ENCODE measurements around the gene MYO5C.
A peak's percentile ranks its signal among the peaks of the same experiment; 100 is the strongest.
"Not testable (repeated sequence)": the region's sequence is repeated elsewhere in the genome, so short reads cannot be mapped to it uniquely, and the experiment has no call there.

The MYO5C gene

DNA sequence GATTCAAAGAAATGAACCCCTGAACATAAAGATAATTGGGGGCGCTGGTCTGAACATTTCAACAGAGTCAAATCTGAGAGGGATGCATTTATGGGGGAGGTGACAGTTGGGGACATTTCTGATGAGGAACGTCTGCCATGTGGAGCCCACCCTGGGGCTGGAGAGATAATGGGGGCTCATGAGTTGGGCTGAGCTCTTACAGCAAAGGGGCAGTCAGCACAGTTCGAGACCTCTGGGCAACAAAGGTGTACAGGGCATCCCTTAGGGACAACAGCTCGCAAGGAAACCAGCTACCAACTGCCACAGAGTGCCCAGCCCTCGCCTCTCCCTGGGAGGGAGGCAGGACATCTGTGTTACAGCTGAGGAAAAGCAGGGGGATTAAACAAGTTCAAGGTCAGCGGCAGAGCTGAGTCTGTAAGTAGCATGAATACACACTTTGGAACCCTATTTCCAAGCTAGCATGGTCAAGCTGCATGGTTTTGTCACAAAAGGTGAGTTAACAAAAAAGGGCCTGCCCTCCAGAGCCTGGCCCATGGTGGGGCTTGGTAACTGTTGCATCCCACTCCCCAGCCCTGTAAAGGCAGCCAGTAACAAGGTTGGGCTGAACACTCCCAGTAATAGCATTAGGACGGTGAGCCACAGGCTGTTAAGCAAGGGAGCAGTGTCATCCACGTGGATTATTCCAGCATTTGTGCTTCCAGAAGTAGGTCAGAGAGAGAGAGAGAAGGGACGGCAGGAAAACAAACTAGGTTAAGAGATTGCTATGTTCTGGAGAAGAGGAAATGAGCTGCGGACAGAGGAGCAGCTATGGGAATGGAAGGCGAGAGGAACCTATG lies 108.7 kb downstream of the MYO5C start:
- DNase-seq, result peak in 1 of 42 donors; percentile 12
- intact Hi-C loops (cut with DNase I), result no loop called here

DNA sequence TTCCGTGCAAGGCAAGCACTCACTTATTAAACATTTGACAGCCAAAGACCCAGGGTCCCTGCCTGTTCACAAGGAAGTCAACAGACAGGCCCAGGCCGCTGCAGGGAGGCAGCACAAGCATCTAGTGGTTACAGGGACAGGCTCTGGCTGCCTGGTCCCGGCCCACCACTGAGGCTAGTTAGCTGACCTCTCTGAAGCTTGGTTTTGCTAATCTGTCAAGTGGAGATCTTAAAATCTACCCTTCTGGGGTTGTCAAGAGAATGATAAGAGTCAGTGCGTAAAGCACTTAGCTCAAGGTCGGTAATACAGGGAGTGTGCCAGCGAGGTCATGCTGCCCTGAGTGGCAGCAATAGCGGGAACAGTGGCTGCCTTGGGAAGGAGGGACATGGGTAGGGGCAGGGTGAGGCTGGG lies 110.4 kb downstream of the MYO5C start:
- intact Hi-C loops (cut with DNase I), result no loop called here
- no peak for DNase-seq

DNA sequence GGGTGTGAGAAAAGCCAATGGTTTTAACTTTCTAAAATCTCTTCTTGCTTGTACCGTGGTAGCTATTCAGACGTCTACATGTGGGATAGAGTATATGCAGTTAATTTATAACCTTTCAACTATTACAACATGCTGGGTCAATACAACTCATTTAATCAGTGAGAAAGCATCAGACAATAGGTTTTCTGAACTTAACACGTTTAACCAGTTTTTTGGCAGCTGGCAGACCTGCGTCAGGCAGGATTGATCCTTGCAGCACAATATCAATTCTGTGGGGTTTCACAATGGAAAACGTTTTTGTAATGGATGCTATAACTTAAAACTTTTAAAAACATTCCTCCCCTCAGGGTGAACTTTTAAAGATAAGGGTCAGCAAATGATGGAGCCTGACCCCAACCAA lies 110.9 kb downstream of the MYO5C start:
- intact Hi-C loops (cut with DNase I), result no loop called here
- DNase-seq, result no peak

DNA sequence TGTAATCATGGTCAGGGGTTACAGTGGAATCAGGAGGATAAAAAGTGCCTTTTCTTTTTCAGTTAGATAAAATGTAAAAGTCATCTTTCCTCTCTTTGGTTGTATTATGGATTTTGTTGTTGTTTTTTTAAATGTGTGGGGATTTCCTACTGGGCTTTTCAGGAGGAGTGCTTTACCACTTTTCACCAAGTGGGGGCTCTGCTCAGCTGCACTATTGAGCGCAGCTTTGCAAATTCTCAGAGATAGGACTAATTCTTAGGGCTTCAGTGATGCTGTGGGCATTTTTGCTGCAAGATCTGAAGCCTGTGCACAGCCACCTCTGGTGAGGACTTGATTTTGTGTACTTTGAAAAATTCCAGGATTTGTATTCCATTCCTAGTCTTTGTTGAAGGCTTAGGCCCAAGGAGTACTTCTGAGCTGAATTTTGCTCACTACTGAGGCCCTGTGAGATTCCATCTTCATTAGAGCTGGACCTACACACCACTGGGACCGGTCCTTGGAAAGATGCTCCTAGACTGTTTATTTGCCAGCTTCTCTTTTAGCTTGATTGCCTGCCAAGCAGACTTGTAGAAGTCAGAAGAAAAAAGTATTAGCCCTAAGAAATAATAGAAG lies 111.9 kb downstream of the MYO5C start:
- peak in 10 of 42 donors; percentile 24 to 64 (median 34) for DNase-seq
- intact Hi-C loops (cut with DNase I), result no loop called here

DNA sequence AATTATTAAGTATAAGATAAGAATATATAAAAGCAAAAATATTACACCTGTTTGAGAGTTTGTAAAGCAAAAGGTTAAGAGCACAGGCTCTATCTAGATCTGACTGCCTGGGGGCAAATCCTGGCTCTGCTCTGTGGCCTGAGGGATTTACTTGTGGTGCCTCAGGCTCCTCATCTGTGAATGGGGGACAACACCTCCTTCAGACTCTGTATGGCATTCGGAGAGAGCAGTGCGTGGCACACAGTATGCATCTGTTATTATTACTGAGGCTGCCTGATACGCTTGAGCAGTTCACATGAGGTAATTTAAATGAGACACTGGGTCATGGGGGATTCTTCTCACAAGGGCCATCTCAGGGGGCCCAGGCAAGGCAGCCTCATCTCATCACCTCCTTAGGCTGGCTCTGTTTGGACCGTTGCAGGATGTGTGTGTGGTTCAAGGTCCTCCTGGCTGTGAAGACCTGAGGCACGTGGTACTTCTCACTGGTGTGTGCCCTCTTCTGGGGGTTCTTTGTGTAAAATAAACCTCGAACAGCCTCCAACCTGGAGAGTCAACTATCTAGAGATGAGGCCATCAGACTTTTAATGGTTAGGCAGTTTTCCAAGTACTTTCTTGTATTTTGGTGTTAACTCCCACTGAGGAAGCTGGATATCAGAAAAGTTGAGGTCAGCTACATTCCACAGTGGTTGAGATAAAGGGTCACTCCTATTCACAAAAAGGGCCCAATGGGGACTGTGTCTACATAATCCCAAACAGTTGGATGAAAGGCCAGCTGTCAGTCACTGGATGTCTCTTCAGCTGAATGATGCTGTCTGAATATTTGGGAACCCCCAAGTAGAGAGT lies 113.4 kb downstream of the MYO5C start:
- peak in 2 of 42 donors; percentile 21 to 25 for DNase-seq
- intact Hi-C loops (cut with DNase I), result no loop called here

DNA sequence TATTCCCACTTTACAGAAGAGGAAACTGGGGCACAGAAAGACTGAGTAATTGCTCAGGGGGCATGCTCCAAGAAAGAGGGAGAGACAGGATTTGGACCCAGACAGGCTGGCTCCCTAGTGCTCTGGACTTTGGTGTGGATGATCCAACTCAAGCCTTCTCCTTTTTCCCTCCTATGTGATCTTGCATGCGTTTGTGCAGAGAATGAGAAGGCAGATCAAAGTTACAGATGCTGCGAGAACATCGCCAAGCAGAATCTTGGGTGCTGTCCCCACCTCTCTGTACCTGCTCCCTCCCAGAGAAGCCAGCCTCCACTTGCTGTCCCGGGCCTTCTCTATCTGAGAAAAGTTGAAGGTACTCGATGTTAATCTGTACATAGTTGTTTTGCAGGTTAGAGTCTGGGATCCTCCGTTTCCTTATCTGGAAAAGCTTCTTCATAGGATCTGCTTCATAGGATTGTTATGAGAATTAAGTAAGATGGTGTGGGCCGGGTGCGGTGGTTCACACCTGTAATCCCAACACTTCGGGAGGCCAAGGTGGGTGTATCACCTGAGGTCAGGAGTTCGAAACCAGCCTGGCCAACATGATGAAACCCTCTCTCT lies 114.7 kb downstream of the MYO5C start:
- peak in 2 of 42 donors; percentile 20 to 32 for DNase-seq
- intact Hi-C loops (cut with DNase I), result no loop called here

DNA sequence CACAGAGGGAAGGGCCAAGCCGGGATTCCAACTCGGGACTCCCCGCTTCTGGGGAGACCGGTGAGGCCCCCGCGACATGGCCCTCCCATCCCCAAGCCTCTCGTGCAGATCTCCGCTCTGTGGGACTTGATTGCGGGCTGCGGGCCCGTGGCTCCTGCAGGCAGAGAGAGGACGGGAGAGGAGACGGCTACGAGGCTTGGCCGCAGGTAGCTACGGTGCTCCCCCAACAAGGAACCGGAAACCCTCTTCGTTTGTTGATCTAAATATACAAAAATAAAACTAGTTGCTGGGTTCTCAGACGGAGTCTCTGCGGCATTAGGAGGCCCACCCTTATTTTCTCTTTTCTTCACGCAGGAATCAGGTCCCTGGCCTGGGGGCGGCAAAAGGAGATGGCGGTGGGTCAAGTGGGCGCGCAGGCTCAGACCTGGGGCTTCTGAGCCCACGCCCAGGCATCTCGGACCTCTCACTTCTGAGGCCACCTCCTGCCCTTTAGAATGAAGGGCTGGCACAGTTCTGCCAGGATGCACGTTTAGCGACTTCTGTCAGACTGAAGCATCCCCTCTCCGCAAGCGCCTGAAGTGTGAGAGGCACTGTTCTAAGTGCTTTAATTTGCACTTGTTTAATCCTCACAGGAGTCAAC lies 115.3 kb downstream of the MYO5C start:
- peak in 10 of 42 donors; percentile 10 to 51 (median 16) for DNase-seq
- intact Hi-C loops (cut with DNase I), result no loop called here

DNA sequence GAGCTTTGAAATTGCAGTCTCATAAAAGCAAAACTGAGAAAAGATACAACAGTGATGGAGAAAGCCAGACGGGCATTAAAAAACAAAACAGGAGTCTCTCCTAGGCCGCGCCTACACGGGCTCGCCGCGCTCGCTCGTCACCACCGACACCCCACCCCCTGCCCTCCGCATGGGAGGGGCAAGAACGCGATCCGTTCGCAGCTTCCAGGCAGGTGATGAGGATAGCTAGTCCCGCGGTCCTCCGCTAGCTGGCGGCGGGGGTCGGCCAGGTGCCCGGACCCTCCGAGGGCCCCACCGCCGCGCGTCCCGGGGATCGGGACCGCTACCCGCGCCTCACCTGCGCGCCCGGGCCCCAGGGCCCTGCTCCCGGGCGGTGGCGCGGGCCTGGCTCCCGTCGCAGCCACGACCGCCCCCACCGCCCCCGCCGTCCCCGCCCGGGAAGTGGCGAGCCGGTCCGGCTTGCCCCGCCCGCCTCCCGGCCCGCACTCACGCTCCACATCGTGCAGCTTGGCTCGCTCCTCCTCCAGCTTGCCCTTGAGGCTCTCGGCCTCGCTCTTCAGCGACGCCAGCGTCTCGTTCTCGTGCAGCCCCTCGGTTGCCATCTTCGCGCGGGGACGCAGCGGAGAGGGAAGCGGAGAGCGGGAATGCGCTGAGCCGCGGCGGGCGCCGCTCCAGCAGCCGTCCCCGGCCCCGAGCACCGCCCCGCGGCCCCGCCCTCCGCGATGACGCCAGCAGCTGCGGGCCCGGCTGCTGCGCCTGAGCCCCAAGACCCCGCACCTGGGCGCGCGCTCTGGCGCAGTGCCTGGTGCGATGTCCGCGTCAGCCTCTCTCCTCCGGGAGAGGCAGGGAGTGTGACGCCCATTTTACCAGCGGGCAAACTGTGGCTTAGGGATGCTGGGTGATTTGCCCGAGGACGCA lies 116.1 kb downstream of the MYO5C start:
- peak; percentile 53 to 93 (median 84) for DNase-seq
- intact Hi-C loops (cut with DNase I), result no loop called here

DNA sequence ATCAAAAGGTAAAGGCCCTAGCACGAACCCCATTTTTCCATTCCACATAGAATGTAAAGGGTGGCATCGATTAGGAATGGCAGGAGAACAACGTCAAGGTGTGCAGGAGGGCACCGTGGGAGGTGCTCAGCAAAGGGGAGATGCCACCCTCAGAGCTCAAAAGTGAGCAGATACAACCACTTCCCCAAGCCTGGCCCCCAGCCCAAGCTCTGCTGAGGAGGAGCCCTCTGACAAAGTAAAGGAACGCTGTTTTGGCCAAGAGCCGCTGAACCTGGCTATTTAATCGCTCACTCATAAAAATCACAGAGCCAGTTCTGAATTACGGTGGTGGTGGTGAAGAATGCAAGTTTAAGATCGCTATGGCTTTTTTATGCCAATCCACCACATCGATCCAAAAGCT lies 116.8 kb downstream of the MYO5C start:
- DNase-seq, result peak in 11 of 42 donors; percentile 20 to 56 (median 33)

DNA sequence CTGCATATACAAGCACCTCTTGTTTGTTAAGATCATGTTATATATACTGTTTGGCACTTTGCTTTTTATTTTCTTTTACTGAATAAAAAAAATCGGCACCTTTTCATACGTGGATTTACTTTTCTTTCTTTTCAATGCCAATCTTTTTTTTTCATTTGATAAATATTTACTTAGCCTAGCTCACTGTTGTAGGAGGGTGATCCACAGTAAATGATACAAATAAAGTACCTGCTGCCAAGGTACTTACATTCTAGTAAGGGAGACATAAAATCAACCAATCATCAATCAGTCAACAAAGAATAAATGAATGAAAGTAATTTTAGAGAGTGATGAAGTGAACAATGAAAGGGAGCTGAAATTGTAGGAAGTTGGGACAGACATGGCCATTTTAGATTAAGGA lies 122.7 kb downstream of the MYO5C start:
- intact Hi-C loops (cut with DNase I), result no loop called here
- no peak for DNase-seq

More for the DNA sequence above, 116.8 kb downstream of the MYO5C start:
- intact Hi-C loops (cut with DNase I), result no loop called here

DNA sequence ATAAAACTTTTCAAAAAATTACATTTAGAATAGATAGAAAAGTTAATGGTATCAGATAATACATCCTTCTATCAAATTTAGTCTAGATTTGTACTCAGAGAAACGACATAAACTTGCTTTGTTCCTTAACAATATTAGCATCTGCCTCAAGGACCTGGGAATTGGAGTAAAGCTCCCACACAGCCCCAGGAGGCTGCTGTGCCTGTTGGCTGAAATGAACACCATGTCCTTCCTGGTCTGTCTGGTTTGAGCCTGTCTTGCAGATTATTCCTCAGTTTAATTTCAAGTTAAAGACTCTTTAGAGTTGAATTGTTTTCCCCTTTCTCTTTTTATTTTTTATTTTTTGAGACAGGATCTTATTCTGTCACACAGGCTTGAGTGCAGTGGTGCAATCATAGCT lies 123.8 kb downstream of the MYO5C start:
- intact Hi-C loops (cut with DNase I), result no loop called here
- peak in 1 of 42 donors; percentile 38 for DNase-seq

DNA sequence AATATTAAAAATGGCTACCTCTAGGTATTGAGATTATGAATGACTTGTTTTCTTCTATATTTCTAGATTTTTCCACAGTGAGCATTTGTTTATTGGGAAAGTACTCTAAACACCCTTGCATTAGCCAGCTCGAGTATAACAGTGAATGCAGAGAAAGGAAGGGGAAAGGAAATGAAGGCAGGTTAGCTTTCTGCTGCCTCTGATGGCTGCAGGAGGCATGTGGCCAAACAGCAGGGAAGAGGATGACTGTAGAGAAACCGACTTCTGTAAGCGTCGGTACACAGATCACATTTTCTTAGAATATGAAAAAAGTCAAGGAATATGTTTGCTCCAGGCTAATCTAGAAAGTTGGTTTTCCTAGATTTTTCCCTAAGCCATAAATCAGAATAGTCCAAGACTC lies 124.2 kb downstream of the MYO5C start:
- peak in 1 of 42 donors; percentile 41 for DNase-seq
- intact Hi-C loops (cut with DNase I), result no loop called here

DNA sequence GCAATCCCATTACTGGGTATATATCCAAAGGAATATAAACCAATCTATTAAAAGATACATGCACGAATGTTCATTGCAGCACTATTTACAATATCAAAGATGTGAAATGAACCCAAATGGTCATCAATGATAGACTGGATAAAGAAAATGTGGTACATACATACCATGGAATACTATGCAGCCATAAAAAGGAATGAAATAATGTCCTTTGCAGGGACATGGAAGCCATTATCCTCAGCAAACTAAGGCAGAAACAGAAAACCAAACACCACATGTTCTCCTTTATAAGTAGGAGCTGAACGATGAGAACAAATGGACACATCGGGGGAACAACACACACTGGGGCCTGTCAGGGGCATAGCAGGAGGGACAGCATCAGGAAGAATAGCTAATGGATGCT lies 125.4 kb downstream of the MYO5C start:
- DNase-seq, result peak in 1 of 42 donors; percentile 12
- intact Hi-C loops (cut with DNase I), result not testable (repeated sequence)

DNA sequence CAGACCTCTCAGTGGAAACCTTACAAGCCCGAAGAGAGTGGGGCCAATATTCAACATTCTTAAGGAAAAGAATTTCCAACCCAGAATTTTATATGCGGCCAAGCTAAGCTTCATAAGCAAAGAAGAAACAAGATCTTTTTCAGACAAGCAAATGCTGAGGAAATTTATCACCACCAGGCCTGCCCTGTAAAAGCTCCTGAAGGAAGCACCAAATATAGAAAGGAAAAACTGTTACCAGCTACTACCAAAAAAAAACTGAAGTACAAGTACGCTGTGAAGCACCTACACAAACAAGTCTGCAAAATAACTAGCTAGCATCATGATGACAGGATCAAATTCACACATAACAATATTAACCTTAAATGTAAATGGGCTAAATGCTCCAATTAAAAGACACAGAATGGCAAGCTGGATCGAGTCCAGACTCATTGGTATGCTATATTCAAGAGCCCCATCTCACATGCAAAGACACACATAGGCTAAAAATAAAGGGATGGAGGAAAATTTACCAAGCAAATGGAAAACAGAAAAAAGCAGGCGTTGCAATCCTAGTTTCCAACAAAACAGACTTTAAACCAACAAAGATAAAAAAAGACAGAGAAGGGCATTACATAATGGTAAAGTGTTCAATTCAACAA lies 130.0 kb downstream of the MYO5C start:
- DNase-seq; intact Hi-C loops (cut with DNase I): not testable (repeated sequence)

DNA sequence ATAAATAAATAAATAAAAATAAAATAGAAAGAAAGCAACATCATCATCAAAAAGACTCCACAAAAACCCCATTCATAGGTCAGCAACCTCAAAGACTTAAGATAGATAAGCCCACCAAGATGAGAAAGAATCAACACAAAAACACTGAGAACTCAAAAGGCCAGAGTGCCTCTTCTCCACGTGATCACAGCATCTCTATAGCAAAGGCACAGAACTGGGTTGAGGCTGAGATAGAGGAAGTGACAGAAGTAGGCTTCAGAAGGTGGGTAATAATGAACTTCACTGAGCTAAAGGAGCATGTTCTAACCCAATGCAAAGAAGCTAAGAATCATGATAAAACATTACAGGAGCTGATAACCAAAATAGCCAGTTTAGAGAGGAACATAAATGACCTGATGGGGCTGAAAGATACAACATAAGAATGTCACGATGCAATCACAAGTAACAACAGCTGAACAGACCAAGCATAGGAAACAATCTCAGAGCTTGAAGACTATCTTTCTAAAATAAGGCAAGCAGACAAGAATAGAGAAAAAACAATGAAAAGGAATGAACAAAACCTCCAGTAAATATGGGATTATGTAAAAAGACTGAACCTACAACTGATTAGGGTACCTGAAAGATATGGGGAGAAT lies 130.9 kb downstream of the MYO5C start:
- DNase-seq, result no peak
- intact Hi-C loops (cut with DNase I), result no loop called here

DNA sequence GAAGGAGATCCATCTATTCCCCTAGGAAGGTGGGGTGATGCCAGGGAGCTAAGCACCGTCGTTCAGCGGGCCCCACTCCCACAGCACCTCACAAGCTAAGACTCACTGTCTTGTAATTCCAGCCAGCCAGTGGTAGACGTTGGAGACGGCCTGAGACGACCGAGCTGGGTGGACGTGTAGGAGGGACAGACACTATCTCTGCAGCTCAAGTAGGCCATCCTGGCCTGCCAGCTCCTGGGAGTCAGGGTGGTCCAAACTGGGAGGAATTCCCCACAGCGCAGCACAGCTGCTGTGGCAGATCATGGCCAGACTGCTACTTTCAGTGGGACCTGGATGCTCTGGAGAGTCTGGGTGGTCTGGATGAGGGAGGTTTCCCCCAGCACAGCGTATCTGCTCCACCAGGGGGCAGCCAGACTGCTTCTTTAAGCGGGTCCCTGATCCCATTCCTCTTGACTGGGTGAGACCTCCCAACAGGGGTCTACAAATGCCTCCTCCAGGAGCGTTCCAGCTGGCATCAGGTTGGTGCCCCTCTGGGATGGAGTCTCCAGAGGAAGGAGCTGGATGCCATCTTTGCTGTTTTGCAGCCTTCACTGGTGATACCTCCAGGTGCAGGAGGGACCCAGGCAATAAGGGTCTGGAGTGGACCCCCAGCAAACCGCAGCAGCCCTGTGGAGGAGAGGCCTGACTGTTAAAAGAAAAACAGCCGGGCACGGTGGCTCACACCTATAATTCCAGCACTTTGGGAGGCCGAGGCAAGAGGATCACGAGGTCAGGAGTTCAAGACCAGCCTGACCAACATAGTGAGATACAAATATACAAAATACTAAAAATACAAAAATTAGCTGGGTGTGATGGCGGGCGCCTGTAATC lies 132.0 kb downstream of the MYO5C start:
- DNase-seq, result no peak
- intact Hi-C loops (cut with DNase I), result no loop called here

Data from head of caudate nucleus (tissue), 42 donors.